ENCODE measurements around the gene PHF11. TPM values are rescaled to one million over a fixed set of nuclear protein-coding genes. Genes with fewer than 3 reads are reported as not detected.

PHF11 gene
- polyA plus RNA-seq: 10 to 100 TPM; 24.5 to 55.4 TPM

- H3K9me3 ChIP-seq (ENCODE audit: control insufficient read depth in 2 of 2, insufficient read depth in 1 of 2, low read depth in 1 of 2, low read length in 1 of 2): no peaks in the 10 kb centered on the region
- peak within 1 kb of the TSS; percentile 97 for H3K27ac ChIP-seq (ENCODE audit: low read depth in 2 of 2, low read length in 1 of 2)
- H3K4me1 ChIP-seq (ENCODE audit: control insufficient read depth in 2 of 2, insufficient read depth in 2 of 2, low read length in 1 of 2): peaks cover 0 to 3% of the 10 kb centered on the region in 2 donors
- no peaks in the 10 kb centered on the region for H3K27me3 ChIP-seq (ENCODE audit: control insufficient read depth in 1 of 2, insufficient read depth in 2 of 2, low read length in 2 of 2)
- peak within 1 kb of the TSS; percentile 49 to 60 for H3K4me3 ChIP-seq (ENCODE audit: low read depth in 1 of 2, low read length in 2 of 2)
- H3K36me3 ChIP-seq (ENCODE audit: control insufficient read depth in 2 of 2, insufficient read depth in 2 of 2, low read length in 1 of 2): no peaks in the 10 kb centered on the region
- WGBS, 2 donors: 3 to 4% methylated on average over 50 to 71 of the region's 71 CpGs
Observed at GRCh38 chr13:49495783-49496762, at the start of gene PHF11. TSS of gene PHF11 (plus strand) at chr13:49495953. CDS start at chr13:49496002, 49 bp downstream.

GRCh38 chr13:49446473-49446872 lies 49.3 kb upstream of the PHF11 start:
- Histone ChIP-seq H3K36me3 (ENCODE audit: control insufficient read depth in 2 of 2, insufficient read depth in 2 of 2, low read length in 1 of 2) (no peaks in the 10 kb centered on the region), H3K4me3 (ENCODE audit: low read depth in 1 of 2, low read length in 2 of 2) (no peak overlapping the region), H3K27ac (ENCODE audit: low read depth in 2 of 2, low read length in 1 of 2) (no peak overlapping the region), H3K9me3 (ENCODE audit: control insufficient read depth in 2 of 2, insufficient read depth in 1 of 2, low read depth in 1 of 2, low read length in 1 of 2) (no peaks in the 10 kb centered on the region), H3K4me1 (ENCODE audit: control insufficient read depth in 2 of 2, insufficient read depth in 2 of 2, low read length in 1 of 2) (no peaks in the 10 kb centered on the region), H3K27me3 (ENCODE audit: control insufficient read depth in 1 of 2, insufficient read depth in 2 of 2, low read length in 2 of 2) (no peaks in the 10 kb centered on the region)

GRCh38 chr13:49448753-49449152 lies 47.0 kb upstream of the PHF11 start:
- H3K4me1 ChIP-seq (ENCODE audit: control insufficient read depth in 2 of 2, insufficient read depth in 2 of 2, low read length in 1 of 2): no peaks in the 10 kb centered on the region
- H3K27me3 ChIP-seq (ENCODE audit: control insufficient read depth in 1 of 2, insufficient read depth in 2 of 2, low read length in 2 of 2): no peaks in the 10 kb centered on the region
- H3K36me3 ChIP-seq (ENCODE audit: control insufficient read depth in 2 of 2, insufficient read depth in 2 of 2, low read length in 1 of 2): no peaks in the 10 kb centered on the region
- H3K27ac ChIP-seq (ENCODE audit: low read depth in 2 of 2, low read length in 1 of 2): no peak overlapping the region
- WGBS, 2 donors: 96 to 99% methylated on average over 2 of the region's 2 CpGs
- H3K4me3 ChIP-seq (ENCODE audit: low read depth in 1 of 2, low read length in 2 of 2): no peak overlapping the region
- no peaks in the 10 kb centered on the region for H3K9me3 ChIP-seq (ENCODE audit: control insufficient read depth in 2 of 2, insufficient read depth in 1 of 2, low read depth in 1 of 2, low read length in 1 of 2)

- Histone ChIP-seq H3K4me1 (ENCODE audit: control insufficient read depth in 2 of 2, insufficient read depth in 2 of 2, low read length in 1 of 2) (no peaks in the 10 kb centered on the region), H3K27me3 (ENCODE audit: control insufficient read depth in 1 of 2, insufficient read depth in 2 of 2, low read length in 2 of 2) (no peaks in the 10 kb centered on the region), H3K27ac (ENCODE audit: low read depth in 2 of 2, low read length in 1 of 2) (no peak overlapping the region), H3K36me3 (ENCODE audit: control insufficient read depth in 2 of 2, insufficient read depth in 2 of 2, low read length in 1 of 2) (no peaks in the 10 kb centered on the region), H3K4me3 (ENCODE audit: low read depth in 1 of 2, low read length in 2 of 2) (no peak overlapping the region), H3K9me3 (ENCODE audit: control insufficient read depth in 2 of 2, insufficient read depth in 1 of 2, low read depth in 1 of 2, low read length in 1 of 2) (no peaks in the 10 kb centered on the region)
- 76 to 84% methylated on average over 3 of the region's 3 CpGs for WGBS, 2 donors
Observed at GRCh38 chr13:49450105-49450819, 45.5 kb upstream of the PHF11 start.

GRCh38 chr13:49452725-49453457 lies 42.9 kb upstream of the PHF11 start:
- H3K4me3 ChIP-seq (ENCODE audit: low read depth in 1 of 2, low read length in 2 of 2): no peak overlapping the region
- H3K27me3 ChIP-seq (ENCODE audit: control insufficient read depth in 1 of 2, insufficient read depth in 2 of 2, low read length in 2 of 2): no peaks in the 10 kb centered on the region
- no peak overlapping the region for H3K27ac ChIP-seq (ENCODE audit: low read depth in 2 of 2, low read length in 1 of 2)
- H3K4me1 ChIP-seq (ENCODE audit: control insufficient read depth in 2 of 2, insufficient read depth in 2 of 2, low read length in 1 of 2): peaks cover 0 to 2% of the 10 kb centered on the region in 2 donors
- no peaks in the 10 kb centered on the region for H3K9me3 ChIP-seq (ENCODE audit: control insufficient read depth in 2 of 2, insufficient read depth in 1 of 2, low read depth in 1 of 2, low read length in 1 of 2)
- no peaks in the 10 kb centered on the region for H3K36me3 ChIP-seq (ENCODE audit: control insufficient read depth in 2 of 2, insufficient read depth in 2 of 2, low read length in 1 of 2)
- 92 to 95% methylated on average over 8 of the region's 8 CpGs for WGBS, 2 donors

- Histone ChIP-seq H3K27me3 (ENCODE audit: control insufficient read depth in 1 of 2, insufficient read depth in 2 of 2, low read length in 2 of 2) (no peaks in the 10 kb centered on the region), H3K27ac (ENCODE audit: low read depth in 2 of 2, low read length in 1 of 2) (no peak overlapping the region), H3K4me3 (ENCODE audit: low read depth in 1 of 2, low read length in 2 of 2) (no peak overlapping the region), H3K9me3 (ENCODE audit: control insufficient read depth in 2 of 2, insufficient read depth in 1 of 2, low read depth in 1 of 2, low read length in 1 of 2) (no peaks in the 10 kb centered on the region), H3K4me1 (ENCODE audit: control insufficient read depth in 2 of 2, insufficient read depth in 2 of 2, low read length in 1 of 2) (peaks cover 0 to 4% of the 10 kb centered on the region in 2 donors), H3K36me3 (ENCODE audit: control insufficient read depth in 2 of 2, insufficient read depth in 2 of 2, low read length in 1 of 2) (no peaks in the 10 kb centered on the region)
- WGBS, 2 donors: 96% methylated on average over 7 of the region's 7 CpGs
Observed at GRCh38 chr13:49453465-49453864, 42.3 kb upstream of the PHF11 start.

GRCh38 chr13:49454388-49455006 lies 41.3 kb upstream of the PHF11 start:
- no peaks in the 10 kb centered on the region for H3K27me3 ChIP-seq (ENCODE audit: control insufficient read depth in 1 of 2, insufficient read depth in 2 of 2, low read length in 2 of 2)
- H3K9me3 ChIP-seq (ENCODE audit: control insufficient read depth in 2 of 2, insufficient read depth in 1 of 2, low read depth in 1 of 2, low read length in 1 of 2): no peaks in the 10 kb centered on the region
- no peak overlapping the region for H3K27ac ChIP-seq (ENCODE audit: low read depth in 2 of 2, low read length in 1 of 2)
- no peak overlapping the region for H3K4me3 ChIP-seq (ENCODE audit: low read depth in 1 of 2, low read length in 2 of 2)
- H3K36me3 ChIP-seq (ENCODE audit: control insufficient read depth in 2 of 2, insufficient read depth in 2 of 2, low read length in 1 of 2): no peaks in the 10 kb centered on the region
- WGBS, 2 donors: 59 to 65% methylated on average over 4 of the region's 4 CpGs
- peaks cover 0 to 4% of the 10 kb centered on the region in 2 donors for H3K4me1 ChIP-seq (ENCODE audit: control insufficient read depth in 2 of 2, insufficient read depth in 2 of 2, low read length in 1 of 2)

- Histone ChIP-seq H3K4me1 (ENCODE audit: control insufficient read depth in 2 of 2, insufficient read depth in 2 of 2, low read length in 1 of 2) (peaks cover 0 to 4% of the 10 kb centered on the region in 2 donors), H3K27me3 (ENCODE audit: control insufficient read depth in 1 of 2, insufficient read depth in 2 of 2, low read length in 2 of 2) (no peaks in the 10 kb centered on the region), H3K4me3 (ENCODE audit: low read depth in 1 of 2, low read length in 2 of 2) (no peak overlapping the region), H3K36me3 (ENCODE audit: control insufficient read depth in 2 of 2, insufficient read depth in 2 of 2, low read length in 1 of 2) (no peaks in the 10 kb centered on the region), H3K9me3 (ENCODE audit: control insufficient read depth in 2 of 2, insufficient read depth in 1 of 2, low read depth in 1 of 2, low read length in 1 of 2) (no peaks in the 10 kb centered on the region), H3K27ac (ENCODE audit: low read depth in 2 of 2, low read length in 1 of 2) (no peak overlapping the region)
Observed at GRCh38 chr13:49455007-49455398, 40.8 kb upstream of the PHF11 start.

GRCh38 chr13:49456156-49456555 lies 39.6 kb upstream of the PHF11 start:
- peaks cover 0 to 4% of the 10 kb centered on the region in 2 donors for H3K4me1 ChIP-seq (ENCODE audit: control insufficient read depth in 2 of 2, insufficient read depth in 2 of 2, low read length in 1 of 2)
- H3K4me3 ChIP-seq (ENCODE audit: low read depth in 1 of 2, low read length in 2 of 2): no peak overlapping the region
- 93 to 94% methylated on average over 1 of the region's 1 CpG for WGBS, 2 donors
- no peaks in the 10 kb centered on the region for H3K9me3 ChIP-seq (ENCODE audit: control insufficient read depth in 2 of 2, insufficient read depth in 1 of 2, low read depth in 1 of 2, low read length in 1 of 2)
- H3K27ac ChIP-seq (ENCODE audit: low read depth in 2 of 2, low read length in 1 of 2): no peak overlapping the region
- no peaks in the 10 kb centered on the region for H3K36me3 ChIP-seq (ENCODE audit: control insufficient read depth in 2 of 2, insufficient read depth in 2 of 2, low read length in 1 of 2)
- no peaks in the 10 kb centered on the region for H3K27me3 ChIP-seq (ENCODE audit: control insufficient read depth in 1 of 2, insufficient read depth in 2 of 2, low read length in 2 of 2)
